ENCODE measurements around the gene RASSF5. TPM values are rescaled to one million over a fixed set of nuclear protein-coding genes. Genes with fewer than 3 reads are reported as not detected.

RASSF5 gene
- total RNA-seq, 3 donors from 2014 or later: 11.0 to 17.0 (median 11.1) TPM

DNA sequence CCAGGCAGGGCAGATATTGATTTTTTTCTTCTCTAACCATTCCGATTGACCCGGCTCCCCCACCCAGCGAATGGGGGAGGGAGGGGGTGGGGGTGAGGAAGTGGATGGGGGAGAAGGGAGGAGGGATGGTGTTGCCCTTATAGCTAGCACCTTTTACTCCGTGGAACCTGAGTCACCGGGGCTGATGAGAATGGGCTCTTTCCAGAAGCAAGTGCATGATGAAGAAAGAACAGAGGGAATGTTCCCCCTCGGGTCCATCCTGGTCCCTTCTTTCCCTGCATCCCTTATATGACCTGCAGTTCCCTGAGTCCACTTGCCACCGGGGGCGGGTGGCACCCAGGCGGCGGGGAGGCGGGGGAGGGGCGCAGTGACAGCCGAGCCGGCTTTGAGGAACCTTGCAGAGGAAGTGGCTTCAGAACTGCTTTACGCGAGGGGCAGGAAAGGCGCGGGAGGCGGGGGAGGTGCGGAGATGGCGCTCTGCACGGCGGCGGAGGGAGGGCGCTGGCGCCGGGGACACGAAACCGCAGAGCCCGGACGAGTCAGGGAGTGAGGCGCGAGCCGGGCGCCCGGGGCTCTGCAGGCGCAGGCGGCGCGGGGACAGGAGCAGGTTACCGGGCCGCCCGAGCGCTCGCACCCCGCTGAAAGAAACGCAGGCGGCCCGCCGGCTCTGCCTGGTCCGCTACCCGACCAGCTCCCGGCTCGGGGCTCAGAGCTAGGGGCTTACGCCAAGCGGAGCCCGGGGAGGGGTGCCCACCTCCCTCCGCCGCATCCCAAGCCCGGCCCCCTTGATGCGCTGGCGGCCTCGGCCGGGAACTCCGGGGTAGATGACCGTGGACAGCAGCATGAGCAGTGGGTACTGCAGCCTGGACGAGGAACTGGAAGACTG is 49.7 kb downstream of the RASSF5 start:
- Histone ChIP-seq H3K36me3 (no peaks in the 10 kb centered on the region), H3K4me3 (peak overlapping the region; percentile 56 to 82 (median 57)), H3K4me1 (peaks cover 3 to 10% of the 10 kb centered on the region in 2 donors), H3K27me3 (no peaks in the 10 kb centered on the region), H3K9me3 (no peaks in the 10 kb centered on the region), H3K27ac (peak overlapping the region; percentile 77 to 84)
- DNase-seq (ENCODE audit: low spot score in 2 of 2): peak; percentile 57 to 66
- TF ChIP-seq POLR2AphosphoS5 (IDR thresholded peaks at IDR 0.05) (no peak), POLR2A (IDR thresholded peaks at IDR 0.05) (no peak)
- intact Hi-C loops (cut with DNase I; ENCODE audit: low total_unique reads): no loop called here

DNA sequence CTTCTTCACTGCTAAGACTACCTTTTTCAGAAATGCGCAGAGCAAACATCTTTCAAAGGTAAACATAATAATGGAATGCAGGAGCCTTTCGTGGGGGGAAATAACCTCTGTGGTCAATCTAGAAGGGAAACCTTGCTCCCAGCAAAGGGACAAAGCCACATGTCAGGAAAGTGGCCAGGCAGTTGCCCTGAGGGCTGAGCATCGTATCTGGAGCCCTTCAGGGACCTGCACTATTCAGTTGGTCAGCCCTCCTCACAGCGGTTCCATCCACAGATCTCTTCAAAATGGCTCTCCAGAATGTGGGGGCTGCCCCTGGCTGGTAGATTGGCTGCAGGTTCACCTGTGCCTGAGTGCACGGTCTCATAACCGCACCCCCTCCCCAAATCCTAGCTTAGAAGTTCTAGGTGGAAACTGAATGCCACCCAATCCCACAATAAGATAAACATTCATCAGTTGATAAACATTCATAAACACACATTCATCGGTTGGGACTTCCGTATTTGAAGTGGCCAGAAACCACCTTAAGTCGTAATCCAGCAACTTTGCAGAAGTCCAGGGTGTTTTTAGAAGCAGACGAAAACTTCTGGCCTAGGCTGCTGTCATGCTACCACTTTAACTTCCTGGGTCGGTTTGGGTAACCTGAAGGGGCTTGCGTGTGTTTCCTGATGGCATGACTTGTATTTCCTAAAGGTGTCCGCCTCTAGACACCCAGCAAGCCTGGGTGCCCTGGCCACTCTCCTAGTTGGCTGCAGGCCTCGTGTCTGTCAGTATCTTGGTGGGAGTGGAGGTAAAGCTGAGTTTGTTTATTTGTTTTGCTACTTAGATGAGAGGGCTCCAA is 50.5 kb downstream of the RASSF5 start:
- no peaks in the 10 kb centered on the region for H3K9me3 ChIP-seq
- H3K27me3 ChIP-seq: no peaks in the 10 kb centered on the region
- H3K4me3 ChIP-seq: peak overlapping the region; percentile 56 to 82 (median 57)
- no peak for DNase-seq (ENCODE audit: low spot score in 2 of 2)
- TF ChIP-seq POLR2AphosphoS5 (IDR thresholded peaks at IDR 0.05) (no peak), POLR2A (IDR thresholded peaks at IDR 0.05) (no peak)
- TF ChIP-seq, protein P1, sequence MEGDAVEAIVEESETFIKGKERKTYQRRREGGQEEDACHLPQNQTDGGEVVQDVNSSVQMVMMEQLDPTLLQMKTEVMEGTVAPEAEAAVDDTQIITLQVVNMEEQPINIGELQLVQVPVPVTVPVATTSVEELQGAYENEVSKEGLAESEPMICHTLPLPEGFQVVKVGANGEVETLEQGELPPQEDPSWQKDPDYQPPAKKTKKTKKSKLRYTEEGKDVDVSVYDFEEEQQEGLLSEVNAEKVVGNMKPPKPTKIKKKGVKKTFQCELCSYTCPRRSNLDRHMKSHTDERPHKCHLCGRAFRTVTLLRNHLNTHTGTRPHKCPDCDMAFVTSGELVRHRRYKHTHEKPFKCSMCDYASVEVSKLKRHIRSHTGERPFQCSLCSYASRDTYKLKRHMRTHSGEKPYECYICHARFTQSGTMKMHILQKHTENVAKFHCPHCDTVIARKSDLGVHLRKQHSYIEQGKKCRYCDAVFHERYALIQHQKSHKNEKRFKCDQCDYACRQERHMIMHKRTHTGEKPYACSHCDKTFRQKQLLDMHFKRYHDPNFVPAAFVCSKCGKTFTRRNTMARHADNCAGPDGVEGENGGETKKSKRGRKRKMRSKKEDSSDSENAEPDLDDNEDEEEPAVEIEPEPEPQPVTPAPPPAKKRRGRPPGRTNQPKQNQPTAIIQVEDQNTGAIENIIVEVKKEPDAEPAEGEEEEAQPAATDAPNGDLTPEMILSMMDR (IDR thresholded peaks at IDR 0.05): no peak
- H3K27ac ChIP-seq: peak overlapping the region; percentile 77 to 84
- H3K4me1 ChIP-seq: peaks cover 3 to 10% of the 10 kb centered on the region in 2 donors
- intact Hi-C loops (cut with DNase I; ENCODE audit: low total_unique reads): no loop called here
- H3K36me3 ChIP-seq: no peaks in the 10 kb centered on the region

DNA sequence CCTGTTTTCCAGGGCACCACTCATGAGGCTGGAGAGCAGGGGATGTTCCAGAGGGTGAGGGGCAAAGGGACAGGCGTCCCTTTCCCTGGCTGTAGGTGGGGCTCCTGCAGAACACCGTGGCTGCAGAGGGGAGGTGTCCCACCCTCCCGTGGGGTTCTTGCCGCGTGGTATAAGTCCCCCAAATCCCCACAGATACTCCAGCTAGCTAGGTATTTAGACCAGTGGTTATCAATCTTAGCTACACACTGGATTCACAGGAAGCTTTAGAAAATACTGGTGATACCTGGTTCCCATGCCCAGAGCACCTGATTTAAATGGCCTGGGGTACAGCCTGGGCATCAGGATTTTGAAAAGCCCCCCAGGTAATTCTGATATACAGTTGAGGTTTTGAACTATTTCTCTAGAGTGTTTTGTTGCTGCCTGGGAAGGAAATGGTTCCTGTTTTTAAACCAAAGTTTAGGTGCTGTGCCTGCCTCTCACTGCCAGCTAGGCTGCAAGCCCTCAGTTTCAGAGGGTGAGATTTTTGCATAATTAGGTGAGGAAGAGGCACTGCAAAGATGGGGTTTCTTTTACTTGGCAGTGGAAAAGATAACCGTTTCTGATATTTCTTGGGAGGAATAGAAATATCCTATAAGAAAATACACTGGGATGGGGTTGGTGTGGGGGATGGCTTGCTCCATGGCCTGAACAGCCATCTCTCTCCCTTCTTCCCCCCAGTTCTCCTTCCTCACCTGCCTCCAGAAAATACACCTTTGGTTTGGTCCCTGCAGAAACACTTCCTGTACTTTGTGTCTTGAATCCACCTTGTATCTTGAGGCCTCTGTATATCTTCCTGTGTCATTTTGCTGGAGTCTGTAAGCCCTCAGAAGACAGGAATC is 51.7 kb downstream of the RASSF5 start:
- no peak for DNase-seq (ENCODE audit: low spot score in 2 of 2)
- H3K27ac ChIP-seq: peak overlapping the region; percentile 77 to 84
- no peaks in the 10 kb centered on the region for H3K27me3 ChIP-seq
- H3K4me3 ChIP-seq: peak overlapping the region in 1 of 3 donors; percentile 56
- H3K36me3 ChIP-seq: no peaks in the 10 kb centered on the region
- H3K4me1 ChIP-seq: peaks cover 3 to 10% of the 10 kb centered on the region in 2 donors
- no peaks in the 10 kb centered on the region for H3K9me3 ChIP-seq
- intact Hi-C loops (cut with DNase I; ENCODE audit: low total_unique reads): no loop called here
- TF ChIP-seq, protein P1 (IDR thresholded peaks at IDR 0.05): no peak
- TF ChIP-seq POLR2AphosphoS5 (IDR thresholded peaks at IDR 0.05) (no peak), POLR2A (IDR thresholded peaks at IDR 0.05) (no peak)

DNA sequence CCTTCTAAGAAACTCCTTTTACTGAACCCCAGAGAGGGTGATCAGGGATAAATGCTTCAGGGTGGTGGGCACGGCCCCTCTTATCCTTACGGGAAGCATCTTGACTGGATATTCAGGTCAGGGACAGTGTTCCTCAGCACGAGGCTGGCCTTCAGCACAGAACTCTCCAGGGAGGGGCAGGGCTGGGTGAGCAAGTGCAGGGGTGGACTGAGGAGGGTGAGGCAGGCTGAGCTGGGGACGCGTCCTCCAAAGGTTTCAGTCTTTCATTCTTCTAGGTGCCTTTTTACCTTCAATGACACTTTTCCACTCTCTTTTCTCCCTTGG is 52.3 kb downstream of the RASSF5 start:
- DNase-seq (ENCODE audit: low spot score in 2 of 2): no peak
- TF ChIP-seq POLR2AphosphoS5 (IDR thresholded peaks at IDR 0.05) (no peak), POLR2A (IDR thresholded peaks at IDR 0.05) (no peak)
- TF ChIP-seq, protein P1 (IDR thresholded peaks at IDR 0.05): no peak
- H3K27me3 ChIP-seq: no peaks in the 10 kb centered on the region
- H3K4me1 ChIP-seq: peaks cover 3 to 10% of the 10 kb centered on the region in 2 donors
- H3K27ac ChIP-seq: peak overlapping the region; percentile 17 to 72
- no peak overlapping the region for H3K4me3 ChIP-seq
- no peaks in the 10 kb centered on the region for H3K9me3 ChIP-seq
- intact Hi-C loops (cut with DNase I; ENCODE audit: low total_unique reads): no loop called here
- H3K36me3 ChIP-seq: no peaks in the 10 kb centered on the region
